ENCODE data around the gene ELK1.

ELK1 gene

GRCh38 chrX:47644557-47645091, 5.7 kb downstream of the ELK1 start:
- no peak for DNase-seq

DNA sequence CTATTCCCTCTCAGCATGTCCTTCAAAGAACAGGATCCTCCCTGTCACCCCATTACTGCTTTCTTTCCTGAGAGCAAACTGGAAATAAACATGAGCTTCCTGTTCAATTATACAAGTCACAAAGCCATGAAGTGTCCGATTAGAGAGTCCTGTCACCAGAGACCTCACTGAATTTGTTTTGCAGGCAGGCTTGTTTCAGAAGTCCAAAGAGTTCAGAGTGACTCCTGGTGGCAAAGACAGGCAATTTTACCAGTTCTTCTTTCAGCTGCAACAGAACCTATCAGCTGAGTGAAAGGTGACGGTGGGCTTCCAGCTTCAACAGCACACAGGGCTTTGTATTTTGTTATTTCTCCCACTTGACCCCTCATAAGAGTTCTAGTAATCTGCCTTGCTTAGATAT, 6.4 kb downstream of the ELK1 start:
- DNase-seq: no peak

GRCh38 chrX:47638816-47639215, 11.5 kb downstream of the ELK1 start:
- no peak for DNase-seq

GRCh38 chrX:47637546-47638195, 12.7 kb downstream of the ELK1 start:
- DNase-seq: no peak

DNA sequence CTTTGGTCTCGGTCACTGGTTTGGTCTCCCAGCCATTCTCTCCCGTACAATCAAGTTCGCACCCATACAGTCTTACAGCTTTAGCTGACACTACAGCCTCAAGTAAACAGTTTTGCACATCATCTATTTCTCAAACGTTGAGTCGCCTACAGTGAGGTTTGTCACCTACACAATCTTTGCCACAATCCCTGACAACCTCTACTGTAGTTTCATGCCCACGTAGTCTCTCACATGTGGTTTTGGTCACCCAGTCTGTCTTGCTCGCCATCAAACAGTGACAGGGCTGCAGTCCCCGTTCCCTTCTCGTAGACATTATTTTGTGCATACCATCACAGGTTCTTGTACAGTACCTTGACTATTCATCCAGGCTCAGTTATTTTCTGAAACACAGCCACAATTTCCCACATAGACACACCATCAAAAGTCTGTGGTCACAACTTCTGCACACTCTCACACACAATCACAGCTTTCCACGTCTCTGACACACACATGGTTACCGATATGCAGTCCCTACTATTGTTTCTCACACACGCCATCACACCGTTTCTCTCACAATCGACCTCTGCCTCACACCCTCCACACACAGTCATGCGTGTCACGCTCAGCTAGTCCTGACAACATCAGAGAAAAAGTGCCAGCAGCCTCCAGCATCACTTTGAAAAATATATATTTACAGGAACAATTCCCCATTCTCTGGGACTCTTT, 15.3 kb downstream of the ELK1 start:
- peak; percentile 43 for DNase-seq

GRCh38 chrX:47633689-47634590, 16.4 kb downstream of the ELK1 start:
- DNase-seq: no peak

DNA sequence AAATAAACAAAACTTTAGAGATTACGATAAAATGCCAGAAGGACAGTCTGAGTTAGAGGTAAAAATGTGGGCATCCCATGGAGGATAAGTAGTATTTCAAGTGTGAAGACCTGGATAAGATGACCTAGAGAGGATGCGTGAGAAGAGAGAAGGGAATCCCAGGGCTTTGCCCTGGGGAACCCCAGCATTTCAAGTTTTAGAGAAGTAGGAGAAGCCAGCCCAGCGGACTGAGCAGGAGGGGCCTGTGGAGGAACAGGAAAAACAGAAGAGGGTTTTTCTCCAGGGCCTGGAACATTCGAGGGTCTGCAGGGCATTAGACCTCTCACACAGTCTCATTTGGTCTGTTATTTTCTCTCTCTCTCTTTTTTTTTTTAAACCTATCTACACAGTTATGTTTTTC, 17.7 kb downstream of the ELK1 start:
- DNase-seq: no peak

GRCh38 chrX:47631676-47632075, 18.7 kb downstream of the ELK1 start:
- DNase-seq: no peak

DNA sequence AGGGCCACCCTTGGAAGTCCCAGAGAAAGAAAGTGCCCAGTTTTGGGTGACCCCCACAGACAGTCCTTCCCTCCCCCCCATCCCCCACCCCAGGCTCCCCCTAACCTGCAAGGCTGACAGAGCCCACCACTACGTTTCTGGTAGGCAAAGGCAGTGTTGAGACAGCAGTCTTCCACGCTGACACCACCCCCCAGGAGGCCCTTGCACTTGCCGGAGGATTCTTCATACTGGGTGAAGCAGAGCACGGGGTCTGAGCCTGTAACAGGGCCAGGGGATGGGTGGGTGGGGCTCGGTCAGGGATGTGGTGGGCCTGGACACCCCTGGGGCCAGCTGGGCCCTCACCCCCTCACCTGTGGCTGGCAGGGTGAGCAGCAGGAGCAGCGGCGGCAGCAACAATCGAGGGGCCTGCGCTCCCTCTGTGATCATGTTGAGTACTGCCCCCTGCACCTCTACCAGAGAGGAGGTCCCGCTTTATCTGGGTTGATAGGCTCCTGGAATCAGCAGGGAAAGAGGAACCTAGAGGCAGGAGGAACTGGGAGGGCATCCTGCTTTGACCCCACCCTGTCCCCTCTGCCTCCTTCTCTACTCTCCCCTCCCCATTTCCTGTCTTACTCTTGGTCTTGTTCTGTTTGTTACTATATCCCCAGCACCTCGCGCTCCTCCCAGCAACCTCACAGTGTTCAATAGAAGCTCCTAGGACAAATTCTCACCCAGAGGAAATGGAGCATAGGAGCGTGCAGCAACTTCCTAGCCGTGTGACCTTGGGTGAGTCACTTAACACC, 20.8 kb downstream of the ELK1 start, which contains the start of gene CFP:
Gene CFP (minus strand): TSS at position 512 of the 782 bp plus-strand sequence. CDS start 86 bp downstream, at position 426.
- DNase-seq: no peak

GRCh38 chrX:47628982-47629381, 21.4 kb downstream of the ELK1 start:
- DNase-seq: no peak

- no peak for DNase-seq
Measured at GRCh38 chrX:47625365-47625764, 25.0 kb downstream of the ELK1 start.

DNA sequence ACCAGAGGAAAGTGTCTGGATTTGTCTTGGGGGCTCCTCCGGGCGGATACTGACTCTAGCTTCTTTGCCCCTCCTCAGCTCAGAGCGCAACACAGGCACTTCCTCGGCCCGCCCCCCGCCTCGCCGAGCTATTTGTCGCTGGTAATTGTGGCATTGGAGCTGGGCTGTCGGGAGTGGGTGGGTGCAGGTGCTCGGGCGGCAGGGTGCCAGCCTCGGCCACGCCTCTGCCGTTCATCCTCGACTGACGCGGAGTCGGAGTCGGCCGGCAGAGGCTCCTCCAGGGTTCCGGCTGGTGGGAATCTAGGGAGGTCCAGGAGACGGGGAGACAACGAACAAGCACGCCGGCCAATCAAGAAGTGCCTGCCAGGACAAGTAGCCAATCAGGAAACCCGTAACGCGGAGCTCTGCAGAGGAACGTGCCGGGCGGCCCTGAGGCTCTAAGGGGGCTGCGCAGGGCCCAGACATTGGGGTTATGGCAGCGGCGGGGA, 26.8 kb downstream of the ELK1 start:
- peak; percentile 50 for DNase-seq

DNA sequence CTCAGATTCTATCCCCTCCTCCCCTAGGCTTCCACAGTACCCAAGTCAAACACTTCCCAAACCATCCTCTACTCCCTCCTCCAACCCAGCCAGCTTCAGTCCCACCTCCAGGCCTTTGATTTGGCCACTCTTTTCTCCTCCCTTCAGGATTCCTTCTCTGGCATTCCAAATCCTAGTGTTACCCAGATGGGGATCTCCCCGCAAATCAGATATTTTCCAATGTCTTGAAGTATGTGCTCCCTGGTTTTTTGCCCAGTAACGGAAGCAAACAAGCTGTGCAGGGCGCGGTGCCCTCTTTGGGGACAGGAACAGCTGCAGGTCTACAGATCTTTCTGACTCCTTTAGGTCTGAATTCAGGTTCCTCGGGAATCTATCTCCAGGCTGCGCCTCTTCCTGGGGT, 28.5 kb downstream of the ELK1 start:
- no peak for DNase-seq

- DNase-seq: no peak
Measured at GRCh38 chrX:47620303-47620685, 30.1 kb downstream of the ELK1 start.

DNA sequence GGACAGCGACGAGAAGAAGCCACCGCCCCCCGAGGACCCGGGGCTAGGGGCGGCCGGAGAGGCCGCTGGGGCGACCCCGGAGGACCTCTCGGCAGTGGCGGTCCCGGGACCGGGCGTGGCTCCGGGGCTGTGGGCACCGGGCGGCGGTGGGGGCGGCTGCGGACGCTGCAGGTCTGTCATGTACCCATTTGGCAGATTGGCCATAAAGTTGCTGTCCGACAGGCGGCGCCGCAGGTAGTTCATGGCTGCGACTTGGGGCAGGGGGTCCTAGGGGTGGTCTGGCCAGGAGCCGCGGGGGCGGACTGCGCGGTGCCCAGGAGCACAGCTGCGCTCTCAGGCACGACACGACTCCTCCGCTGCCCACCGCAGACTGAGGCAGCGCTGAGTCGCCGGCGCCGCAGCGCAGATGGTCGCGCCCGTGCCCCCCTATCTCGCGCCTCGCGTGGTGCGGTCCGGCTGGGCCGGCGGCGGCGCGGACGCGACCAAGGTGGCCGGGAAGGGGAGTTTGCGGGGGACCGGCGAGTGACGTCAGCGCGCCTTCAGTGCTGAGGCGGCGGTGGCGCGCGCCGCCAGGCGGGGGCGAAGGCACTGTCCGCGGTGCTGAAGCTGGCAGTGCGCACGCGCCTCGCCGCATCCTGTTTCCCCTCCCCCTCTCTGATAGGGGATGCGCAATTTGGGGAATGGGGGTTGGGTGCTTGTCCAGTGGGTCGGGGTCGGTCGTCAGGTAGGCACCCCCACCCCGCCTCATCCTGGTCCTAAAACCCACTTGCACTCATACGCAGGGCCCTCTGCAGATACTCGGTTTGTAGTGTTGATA, 30.7 kb downstream of the ELK1 start, which contains the start of gene SYN1:
Gene SYN1 (minus strand): TSS at position 372 of the 817 bp plus-strand sequence. CDS start 129 bp downstream, at position 243.
- DNase-seq: peak; percentile 85

DNA sequence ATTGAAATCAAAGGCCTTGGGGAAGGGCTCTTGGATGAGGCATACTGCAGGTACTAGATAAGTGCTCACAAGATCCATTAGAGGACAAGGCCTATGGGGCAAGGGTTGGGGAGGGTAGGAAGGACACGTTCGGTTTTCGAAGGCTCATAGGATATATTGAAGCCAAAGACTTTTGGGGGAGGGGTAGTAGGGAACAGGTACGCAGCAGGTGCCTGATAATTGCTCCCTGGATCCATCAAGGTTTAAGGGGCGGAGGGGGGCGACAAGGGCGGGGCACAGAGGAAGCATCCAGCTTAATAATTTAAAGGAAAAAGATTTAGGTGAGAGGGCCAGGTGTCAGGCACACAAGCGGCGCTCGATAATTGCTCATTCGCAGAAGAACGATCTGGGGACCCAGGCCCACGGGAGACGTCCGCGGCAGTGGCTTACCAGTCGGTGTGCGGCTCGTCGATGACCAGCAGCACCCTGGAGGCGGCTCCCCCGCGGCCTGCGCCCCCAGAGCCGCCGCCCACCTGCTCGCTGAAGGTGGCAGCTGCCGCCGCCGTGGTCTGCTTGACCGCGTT, 31.4 kb downstream of the ELK1 start:
- no peak for DNase-seq

- no peak for DNase-seq
Measured at GRCh38 chrX:47614618-47615017, 35.7 kb downstream of the ELK1 start.

GRCh38 chrX:47613082-47613481, 37.3 kb downstream of the ELK1 start:
- DNase-seq: no peak

DNA sequence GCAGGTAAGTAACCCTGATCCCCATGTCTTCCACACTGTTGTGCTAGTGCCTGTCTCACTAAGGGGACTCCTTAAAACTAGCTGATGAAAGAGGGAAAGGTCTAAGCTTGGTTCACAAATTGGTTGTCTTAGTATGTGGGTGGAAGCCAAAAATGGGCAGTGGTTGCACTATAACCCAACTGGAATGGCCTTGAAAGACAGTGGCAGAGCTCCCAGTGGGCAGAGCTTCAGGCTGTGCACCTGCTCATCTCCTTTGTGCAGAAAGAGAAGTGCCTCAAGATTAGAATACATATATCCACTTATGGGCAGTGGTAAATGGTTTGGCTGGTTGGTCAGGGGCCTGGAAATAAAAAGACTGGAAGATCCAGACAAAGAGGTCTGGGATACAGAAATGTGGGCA, 37.9 kb downstream of the ELK1 start:
- no peak for DNase-seq

GRCh38 chrX:47611926-47612325, 38.4 kb downstream of the ELK1 start:
- DNase-seq: no peak

GRCh38 chrX:47611489-47611888, 38.9 kb downstream of the ELK1 start:
- no peak for DNase-seq

All from stimulated activated CD8-positive, alpha-beta memory T cell treated with anti-CD3 and anti-CD28 coated beads, Interleukin-4, amount 100 ng/mL, for 48 hours (primary cell).